ENCODE results near the gene IKZF2. TPM values are rescaled to one million over a fixed set of nuclear protein-coding genes. Genes with fewer than 3 reads are reported as not detected.

Gene IKZF2
- total and polyA plus RNA-seq, 10 of the 15 experiments (the other 5 are each of a cell fraction or from before 2014, with no cell fraction given) = 15.2 to 266 (median 87.2) TPM

DNA sequence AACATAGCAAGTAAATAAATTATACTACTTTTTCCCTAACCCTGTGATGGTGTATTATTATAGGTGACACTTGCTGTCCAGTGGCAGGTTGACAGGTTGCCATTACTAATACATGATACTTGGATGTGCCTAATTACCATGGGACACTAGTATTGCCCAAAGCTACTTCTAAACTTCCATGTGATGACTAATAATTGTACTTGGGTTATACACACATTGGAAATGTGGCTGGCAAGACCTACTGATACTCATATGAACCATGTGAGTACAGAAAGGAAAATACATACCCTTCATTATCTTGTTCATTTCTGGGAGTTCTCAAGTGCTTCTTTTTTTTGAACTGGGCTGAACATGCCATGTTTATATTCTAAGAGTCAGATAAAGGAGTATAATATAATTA, 156.4 kb downstream of the IKZF2 start:
- ChIA-PET CTCF (interaction anchor here (0.5 to 1.6 kb wide), 3 partner anchors 10 to 109 kb away, joined by 3 to 4 read pairs (median 3); no protein-coding TSS in a partner anchor), POLR2A (no interaction called here), SMC1A (ENCODE audit: uncharacterized antibody, unreplicated experiment) (interaction anchor here (0.7 to 2.0 kb wide), 7 partner anchors 14 to 26 kb away, joined by 3 to 6 read pairs (median 4); no protein-coding TSS in a partner anchor), RAD21 (ENCODE audit: unreplicated experiment) (no interaction called here)
- no TSS peak for BruUV-seq (replicated peaks)
- H3K4me1 ChIP-seq (ENCODE audit: control insufficient read depth, insufficient read depth, low read length) = peaks cover 4% of the 10 kb centered on the region
- DNase-seq (ENCODE audit: low read depth, low spot score) (no peak), ATAC-seq (no peak), FAIRE-seq (no peak)
- TF ChIP-seq ZNF24 (IDR thresholded peaks at IDR 0.05) = no peak
- TF ChIP-seq RELA (IDR thresholded peaks at IDR 0.05; ENCODE audit: borderline replicate concordance, partially characterized antibody) = no peak
- TF ChIP-seq, protein P1, sequence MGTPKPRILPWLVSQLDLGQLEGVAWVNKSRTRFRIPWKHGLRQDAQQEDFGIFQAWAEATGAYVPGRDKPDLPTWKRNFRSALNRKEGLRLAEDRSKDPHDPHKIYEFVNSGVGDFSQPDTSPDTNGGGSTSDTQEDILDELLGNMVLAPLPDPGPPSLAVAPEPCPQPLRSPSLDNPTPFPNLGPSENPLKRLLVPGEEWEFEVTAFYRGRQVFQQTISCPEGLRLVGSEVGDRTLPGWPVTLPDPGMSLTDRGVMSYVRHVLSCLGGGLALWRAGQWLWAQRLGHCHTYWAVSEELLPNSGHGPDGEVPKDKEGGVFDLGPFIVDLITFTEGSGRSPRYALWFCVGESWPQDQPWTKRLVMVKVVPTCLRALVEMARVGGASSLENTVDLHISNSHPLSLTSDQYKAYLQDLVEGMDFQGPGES (IDR thresholded peaks at IDR 0.05) = no peak
- H3K27me3 ChIP-seq (replicated peaks in 1 of 2; ENCODE audit: control insufficient read depth in 2 of 2, insufficient read depth in 2 of 2, low read length in 1 of 2) = no peaks in the 10 kb centered on the region
- H4K20me1 ChIP-seq (ENCODE audit: control insufficient read depth, insufficient read depth) = no peaks in the 10 kb centered on the region
- H3K27ac ChIP-seq (ENCODE audit: control insufficient read depth, insufficient read depth) = no peak overlapping the region
- intact Hi-C loops (cut with micrococcal nuclease; ENCODE audit: unreplicated experiment) = no loop called here
- peaks cover 0 to 4% of the 10 kb centered on the region in 2 experiments; a peak in 2 of 4 replicates for H3K36me3 ChIP-seq (ENCODE audit: control insufficient read depth in 2 of 2, insufficient read depth in 2 of 2, low read length in 1 of 2)
- H3K4me2 ChIP-seq (ENCODE audit: control insufficient read depth, insufficient read depth) = no peak overlapping the region
- H2AFZ ChIP-seq (ENCODE audit: control insufficient read depth, low read depth, low read length) = no peak overlapping the region
- no peak overlapping the region for H3K4me3 ChIP-seq
- in situ Hi-C loops (cut with MboI) = no loop called here
- H3K9ac ChIP-seq (ENCODE audit: control insufficient read depth, insufficient read depth, low read length) = no peak overlapping the region
- no peaks in the 10 kb centered on the region for H3K79me2 ChIP-seq (ENCODE audit: control insufficient read depth, insufficient read depth, low read length)
- no peaks in the 10 kb centered on the region for H3K9me3 ChIP-seq (replicated peaks; ENCODE audit: control insufficient read depth, insufficient read depth, low read length)

- 0 out of 2 replicates have a peak overlapping the region, but pooled peaks have one; percentile 11 for H3K4me3 ChIP-seq
- peak overlapping the region; percentile 65 for H3K27ac ChIP-seq (ENCODE audit: control insufficient read depth, insufficient read depth)
- H3K79me2 ChIP-seq (ENCODE audit: control insufficient read depth, insufficient read depth, low read length) = no peaks in the 10 kb centered on the region
- 52% methylated on average over 1 of the region's 1 CpG for WGBS (ENCODE audit: insufficient coverage, insufficient replicate concordance, low lambda C conversion rate, missing lambda C conversion rate)
- POLR2A ChIA-PET = no interaction called here
- peak; percentile 87 for ATAC-seq
- H4K20me1 ChIP-seq (ENCODE audit: control insufficient read depth, insufficient read depth) = no peaks in the 10 kb centered on the region
- H3K27me3 ChIP-seq (replicated peaks in 1 of 2; ENCODE audit: control insufficient read depth in 2 of 2, insufficient read depth in 2 of 2, low read length in 1 of 2) = no peaks in the 10 kb centered on the region
- RAD21 ChIA-PET (ENCODE audit: unreplicated experiment) = interaction anchor here (0.8 kb wide), 1 partner anchor 30 kb away, joined by 3 read pairs; no protein-coding TSS in a partner anchor
- H3K9ac ChIP-seq (ENCODE audit: control insufficient read depth, insufficient read depth, low read length) = no peak overlapping the region
- CTCF ChIA-PET = no interaction called here
- H3K4me2 ChIP-seq (ENCODE audit: control insufficient read depth, insufficient read depth) = peak overlapping the region; percentile 28; the same call in 1 of the 2 replicates
- in situ Hi-C loops (cut with MboI) = no loop called here
- DNase-seq (ENCODE audit: low read depth, low spot score) = no peak
- BruUV-seq (replicated peaks) = no TSS peak
- no peak for TF ChIP-seq ZNF207 (IDR thresholded peaks at IDR 0.05; ENCODE audit: borderline replicate concordance)
- TF ChIP-seq IKZF1 (conservative IDR thresholded peaks at IDR 0.05) = no peak
- peak; percentile 60 for TF ChIP-seq SPI1 (IDR thresholded peaks at IDR 0.05; ENCODE audit: borderline replicate concordance, insufficient read depth, low read depth, low read length)
- no peak for FAIRE-seq
- H3K4me1 ChIP-seq (ENCODE audit: control insufficient read depth, insufficient read depth, low read length) = peaks cover 4% of the 10 kb centered on the region
- SMC1A ChIA-PET (ENCODE audit: uncharacterized antibody, unreplicated experiment) = interaction anchor here (0.9 to 2.3 kb wide), 5 partner anchors 11 to 34 kb away, joined by 3 to 13 read pairs (median 3); no protein-coding TSS in a partner anchor
- intact Hi-C loops (cut with micrococcal nuclease; ENCODE audit: unreplicated experiment) = no loop called here
- peaks cover 0 to 16% of the 10 kb centered on the region in 2 experiments; a peak in 2 of 4 replicates for H3K36me3 ChIP-seq (ENCODE audit: control insufficient read depth in 2 of 2, insufficient read depth in 2 of 2, low read length in 1 of 2)
- no peaks in the 10 kb centered on the region for H3K9me3 ChIP-seq (replicated peaks; ENCODE audit: control insufficient read depth, insufficient read depth, low read length)
- no peak overlapping the region for H2AFZ ChIP-seq (ENCODE audit: control insufficient read depth, low read depth, low read length)
Observed at GRCh38 chr2:212991120-212991519, 160.3 kb downstream of the IKZF2 start.

Data from GM12878 (cell line).